Nephron (organoid): ENCODE data around the gene FBXO36.
A peak's percentile ranks its signal among the peaks of the same experiment; 100 is the strongest.

ENCODE experiments used
- H3K27ac Mint-ChIP-seq, 3 experiments: 2 replicates each; pipeline ENCODE4 v1.8.0; 2020; ENCODE audit warnings: mixed read lengths in 3 of 3, mild to moderate bottlenecking in 2 of 3, moderate library complexity in 1 of 3
- H3K27me3 Mint-ChIP-seq: 2 replicates; pipeline ENCODE4 v1.8.0; 2021; ENCODE audit warnings: low read depth, mild to moderate bottlenecking, moderate library complexity, mixed read lengths
- H3K36me3 Mint-ChIP-seq: 2 replicates; pipeline ENCODE4 v1.8.0; 2020; ENCODE audit warnings: low read depth, mixed read lengths
- H3K4me1 Mint-ChIP-seq: 2 replicates; pipeline ENCODE4 v1.8.0; 2020; ENCODE audit warnings: mixed read lengths
- H3K4me3 Mint-ChIP-seq, 3 experiments: 2 replicates each; pipeline ENCODE4 v1.8.0; 2020; ENCODE audit warnings: mild to moderate bottlenecking in 3 of 3, mixed read lengths in 3 of 3, moderate library complexity in 2 of 3
- H3K9me3 Mint-ChIP-seq: 2 replicates; pipeline ENCODE4 v1.8.0; 2020; ENCODE audit warnings: mixed read lengths
- TF ChIP-seq, protein P1 (sequence below), 3 experiments: fragments of 200-600 bp; sonication (generic); IDR thresholded peaks; one replicate each; pipeline ENCODE4 v1.5.0; 2021; ENCODE audit warnings: antibody characterized with exemption in 3 of 3; ENCODE audit not compliant: unreplicated experiment in 3 of 3

The FBXO36 gene

GRCh38 chr2:229980431-229981184 lies 58.3 kb downstream of the FBXO36 start:
- no peaks in the 10 kb centered on the region for H3K27me3 Mint-ChIP-seq
- peak overlapping the region in 2 of 3 experiments; percentile 11 to 51 for H3K4me3 Mint-ChIP-seq
- TF ChIP-seq, protein P1, sequence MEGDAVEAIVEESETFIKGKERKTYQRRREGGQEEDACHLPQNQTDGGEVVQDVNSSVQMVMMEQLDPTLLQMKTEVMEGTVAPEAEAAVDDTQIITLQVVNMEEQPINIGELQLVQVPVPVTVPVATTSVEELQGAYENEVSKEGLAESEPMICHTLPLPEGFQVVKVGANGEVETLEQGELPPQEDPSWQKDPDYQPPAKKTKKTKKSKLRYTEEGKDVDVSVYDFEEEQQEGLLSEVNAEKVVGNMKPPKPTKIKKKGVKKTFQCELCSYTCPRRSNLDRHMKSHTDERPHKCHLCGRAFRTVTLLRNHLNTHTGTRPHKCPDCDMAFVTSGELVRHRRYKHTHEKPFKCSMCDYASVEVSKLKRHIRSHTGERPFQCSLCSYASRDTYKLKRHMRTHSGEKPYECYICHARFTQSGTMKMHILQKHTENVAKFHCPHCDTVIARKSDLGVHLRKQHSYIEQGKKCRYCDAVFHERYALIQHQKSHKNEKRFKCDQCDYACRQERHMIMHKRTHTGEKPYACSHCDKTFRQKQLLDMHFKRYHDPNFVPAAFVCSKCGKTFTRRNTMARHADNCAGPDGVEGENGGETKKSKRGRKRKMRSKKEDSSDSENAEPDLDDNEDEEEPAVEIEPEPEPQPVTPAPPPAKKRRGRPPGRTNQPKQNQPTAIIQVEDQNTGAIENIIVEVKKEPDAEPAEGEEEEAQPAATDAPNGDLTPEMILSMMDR (IDR thresholded peaks at IDR 0.05; ENCODE audit: unreplicated experiment in 3 of 3) = no peak
- peak overlapping the region; percentile 57 to 94 (median 93) for H3K27ac Mint-ChIP-seq
- H3K9me3 Mint-ChIP-seq = no peaks in the 10 kb centered on the region
- H3K4me1 Mint-ChIP-seq = peaks cover 12% of the 10 kb centered on the region
- H3K36me3 Mint-ChIP-seq = peaks cover 4% of the 10 kb centered on the region

- TF ChIP-seq, protein P1 (IDR thresholded peaks at IDR 0.05; ENCODE audit: unreplicated experiment in 3 of 3) = no peak
- no peaks in the 10 kb centered on the region for H3K4me1 Mint-ChIP-seq
- H3K27me3 Mint-ChIP-seq = no peaks in the 10 kb centered on the region
- H3K27ac Mint-ChIP-seq = no peak overlapping the region
- H3K9me3 Mint-ChIP-seq = peaks cover 2% of the 10 kb centered on the region
- peaks cover 24% of the 10 kb centered on the region for H3K36me3 Mint-ChIP-seq
- H3K4me3 Mint-ChIP-seq = no peak overlapping the region
These were observed 70.9 kb downstream of the FBXO36 start for GRCh38 chr2:229993236-229993635.

- Mint-ChIP-seq H3K4me1 (no peaks in the 10 kb centered on the region), H3K4me3 (no peak overlapping the region), H3K27me3 (no peaks in the 10 kb centered on the region), H3K9me3 (peaks cover 2% of the 10 kb centered on the region), H3K36me3 (peaks cover 24% of the 10 kb centered on the region), H3K27ac (no peak overlapping the region)
- TF ChIP-seq, protein P1 (IDR thresholded peaks at IDR 0.05; ENCODE audit: unreplicated experiment in 3 of 3) = no peak
These were observed 74.0 kb downstream of the FBXO36 start for GRCh38 chr2:229996320-229996719.

DNA sequence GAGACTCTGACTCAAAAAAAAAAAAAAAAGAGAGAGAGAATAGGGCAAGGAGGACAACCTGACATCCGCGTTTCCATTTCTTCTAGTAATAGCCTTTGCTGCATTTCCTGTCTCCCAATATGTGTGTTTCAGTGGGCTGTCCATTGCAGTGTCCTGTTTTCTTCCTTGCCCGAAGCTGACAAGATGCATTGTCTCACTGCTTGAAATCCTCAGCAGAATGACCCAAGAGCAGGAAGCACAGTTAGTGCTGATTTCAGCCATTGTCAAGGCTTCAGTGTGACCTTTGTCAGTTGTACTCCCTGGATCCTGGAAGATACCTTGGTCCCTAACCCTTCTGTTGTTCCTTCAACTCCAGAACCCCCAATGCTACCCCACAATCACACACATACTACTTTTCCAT lies 75.3 kb downstream of the FBXO36 start:
- H3K36me3 Mint-ChIP-seq = peaks cover 19% of the 10 kb centered on the region
- no peaks in the 10 kb centered on the region for H3K27me3 Mint-ChIP-seq
- H3K4me3 Mint-ChIP-seq = no peak overlapping the region
- no peaks in the 10 kb centered on the region for H3K4me1 Mint-ChIP-seq
- TF ChIP-seq, protein P1 (IDR thresholded peaks at IDR 0.05; ENCODE audit: unreplicated experiment in 3 of 3) = no peak
- H3K9me3 Mint-ChIP-seq = no peaks in the 10 kb centered on the region
- no peak overlapping the region for H3K27ac Mint-ChIP-seq

GRCh38 chr2:230000118-230000841 lies 78.0 kb downstream of the FBXO36 start:
- no peak overlapping the region for H3K27ac Mint-ChIP-seq
- H3K27me3 Mint-ChIP-seq = no peaks in the 10 kb centered on the region
- no peaks in the 10 kb centered on the region for H3K9me3 Mint-ChIP-seq
- H3K36me3 Mint-ChIP-seq = peaks cover 29% of the 10 kb centered on the region
- no peaks in the 10 kb centered on the region for H3K4me1 Mint-ChIP-seq
- TF ChIP-seq, protein P1 (IDR thresholded peaks at IDR 0.05; ENCODE audit: unreplicated experiment in 3 of 3) = no peak
- H3K4me3 Mint-ChIP-seq = no peak overlapping the region
